HG02642 (cell line): ENCODE data around the gene RAB11FIP4.
"Not testable (repeated sequence)": the region's sequence is repeated elsewhere in the genome, so short reads cannot be mapped to it uniquely, and the experiment has no call there.

ENCODE experiments used
- ATAC-seq: cut with Tn5 transposase; IDR thresholded peaks from one replicate; pipeline ENCODE4 v1.9.1; 2021; ENCODE audit warnings: mild to moderate bottlenecking; ENCODE audit not compliant: unreplicated experiment, poor library complexity

RAB11FIP4 gene

DNA sequence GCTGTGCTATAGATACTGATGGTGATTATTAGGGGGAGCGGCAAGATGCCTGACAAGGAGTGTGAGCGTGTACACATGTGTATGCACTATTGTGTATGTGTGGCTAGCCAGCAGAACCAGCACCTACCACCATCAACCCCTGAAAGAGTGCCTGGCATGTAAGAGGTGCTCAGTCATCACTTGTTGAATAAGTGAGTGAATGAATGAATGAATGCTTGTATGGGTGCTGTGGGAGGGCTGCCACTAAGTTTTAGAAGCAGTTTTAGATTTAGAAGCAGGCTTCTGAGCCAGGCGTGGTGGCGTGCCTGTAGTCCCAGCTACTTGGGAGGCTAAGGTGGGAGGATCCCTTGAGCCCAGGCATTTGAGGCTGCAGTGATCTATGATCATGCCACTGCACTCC lies 37.0 kb downstream of the RAB11FIP4 start:
- no peak for ATAC-seq

DNA sequence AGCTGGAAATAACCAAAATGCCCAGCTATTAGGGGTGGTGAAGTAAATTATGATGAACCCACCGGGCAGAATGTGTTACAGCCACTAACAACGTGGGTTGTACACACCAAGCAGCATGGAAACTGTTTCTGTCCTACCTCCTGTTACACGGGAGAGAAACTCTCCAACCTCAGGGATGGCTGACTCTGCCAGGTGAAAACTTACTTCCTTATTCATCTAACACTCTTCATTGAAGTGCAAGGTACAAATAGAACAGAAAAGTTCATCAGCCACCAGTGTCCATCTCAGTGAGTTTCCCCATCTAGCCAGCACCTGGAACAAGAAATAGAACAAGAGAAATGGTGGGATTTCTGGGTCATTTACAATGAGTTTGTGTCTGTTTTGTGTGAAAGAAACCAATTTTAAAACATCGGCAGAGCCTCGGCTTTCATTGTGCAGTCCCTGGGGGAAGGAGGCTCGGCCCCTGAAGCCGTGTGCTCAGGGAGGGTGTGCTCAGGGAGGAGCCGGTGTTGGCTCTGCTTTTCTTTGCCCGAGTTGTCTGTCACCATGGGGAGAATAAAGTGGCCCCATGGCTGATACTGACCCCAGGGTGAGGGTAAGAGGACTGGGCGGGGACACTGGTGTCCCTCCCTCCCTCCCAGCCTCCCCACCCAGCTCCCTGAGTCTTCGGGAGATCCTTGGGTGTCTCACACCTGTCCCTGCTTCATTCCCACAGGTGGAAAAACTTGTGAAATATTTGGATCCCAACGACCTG lies 39.8 kb downstream of the RAB11FIP4 start:
- ATAC-seq: no peak

DNA sequence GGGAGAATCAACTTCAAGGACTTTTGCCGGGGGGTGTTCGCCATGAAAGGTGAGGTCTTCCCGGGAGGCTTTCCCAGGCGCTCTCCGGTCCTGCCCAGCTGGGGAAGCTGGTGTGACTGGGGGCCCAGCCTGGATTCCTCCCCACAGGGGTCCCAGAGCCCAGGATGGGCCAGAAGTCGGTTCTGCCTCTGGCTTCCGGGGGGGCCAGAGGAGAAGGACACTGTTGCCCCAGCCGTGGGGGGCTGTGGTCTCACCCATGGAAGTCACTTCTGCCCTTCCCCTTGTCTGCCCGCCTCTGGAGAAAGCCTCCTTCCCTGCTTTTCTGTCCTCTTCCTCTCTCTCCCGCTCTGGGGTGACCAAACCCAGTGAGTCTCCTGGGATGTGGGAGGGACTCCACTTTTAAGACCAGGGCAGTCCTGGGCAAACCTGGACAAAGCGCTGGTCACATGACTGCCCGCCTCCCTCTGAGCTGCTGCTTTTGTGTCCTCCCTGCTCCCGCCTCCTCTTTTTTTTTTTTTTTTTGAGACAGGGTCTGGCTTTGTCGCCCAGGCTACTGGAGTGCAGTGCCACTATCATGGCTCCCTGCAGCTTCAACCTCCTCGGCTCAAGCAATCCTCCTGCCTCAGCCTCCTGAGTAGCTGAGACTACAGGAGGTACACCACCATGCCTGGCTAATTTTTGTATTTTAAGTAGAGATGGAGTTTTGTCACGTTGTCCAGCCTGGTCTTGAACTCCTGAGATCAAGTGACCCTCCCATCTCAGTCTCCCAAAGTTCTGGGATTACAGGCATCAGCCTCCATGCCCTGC lies 40.6 kb downstream of the RAB11FIP4 start:
- no peak for ATAC-seq

DNA sequence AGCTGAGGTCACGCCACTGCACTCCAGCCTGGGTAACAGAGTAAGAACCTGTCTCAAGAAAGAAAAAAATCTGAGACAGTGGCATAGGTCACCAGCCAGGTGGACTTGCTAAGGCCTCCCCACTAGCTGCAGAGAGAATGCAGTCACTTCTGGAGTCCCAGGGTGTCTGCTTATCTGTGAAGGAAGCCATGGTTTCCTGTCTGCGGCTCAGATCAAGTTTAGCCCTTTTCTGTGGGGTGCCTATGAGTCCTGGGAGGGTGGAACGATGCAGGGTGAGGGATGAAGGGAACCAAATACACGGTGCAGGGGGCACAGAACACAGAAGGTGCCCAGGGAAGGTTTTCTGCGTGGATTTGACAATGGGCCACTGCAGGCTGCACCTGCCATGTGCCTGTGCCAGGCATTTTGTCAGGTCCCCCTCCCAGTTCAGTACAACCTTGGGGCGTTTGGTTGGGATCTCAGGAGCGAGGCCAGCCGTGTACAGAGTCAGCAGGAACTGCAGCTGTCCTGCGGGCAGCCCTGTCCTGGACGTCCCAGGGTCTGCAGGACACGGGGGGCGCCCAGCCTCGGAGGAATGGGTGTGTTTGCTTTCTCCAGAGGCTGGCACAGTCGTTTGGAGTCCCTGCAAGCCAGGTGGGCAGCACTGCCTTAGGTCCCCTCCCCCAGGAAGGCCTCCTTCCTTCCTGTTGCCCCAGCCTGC lies 41.8 kb downstream of the RAB11FIP4 start:
- no peak for ATAC-seq

DNA sequence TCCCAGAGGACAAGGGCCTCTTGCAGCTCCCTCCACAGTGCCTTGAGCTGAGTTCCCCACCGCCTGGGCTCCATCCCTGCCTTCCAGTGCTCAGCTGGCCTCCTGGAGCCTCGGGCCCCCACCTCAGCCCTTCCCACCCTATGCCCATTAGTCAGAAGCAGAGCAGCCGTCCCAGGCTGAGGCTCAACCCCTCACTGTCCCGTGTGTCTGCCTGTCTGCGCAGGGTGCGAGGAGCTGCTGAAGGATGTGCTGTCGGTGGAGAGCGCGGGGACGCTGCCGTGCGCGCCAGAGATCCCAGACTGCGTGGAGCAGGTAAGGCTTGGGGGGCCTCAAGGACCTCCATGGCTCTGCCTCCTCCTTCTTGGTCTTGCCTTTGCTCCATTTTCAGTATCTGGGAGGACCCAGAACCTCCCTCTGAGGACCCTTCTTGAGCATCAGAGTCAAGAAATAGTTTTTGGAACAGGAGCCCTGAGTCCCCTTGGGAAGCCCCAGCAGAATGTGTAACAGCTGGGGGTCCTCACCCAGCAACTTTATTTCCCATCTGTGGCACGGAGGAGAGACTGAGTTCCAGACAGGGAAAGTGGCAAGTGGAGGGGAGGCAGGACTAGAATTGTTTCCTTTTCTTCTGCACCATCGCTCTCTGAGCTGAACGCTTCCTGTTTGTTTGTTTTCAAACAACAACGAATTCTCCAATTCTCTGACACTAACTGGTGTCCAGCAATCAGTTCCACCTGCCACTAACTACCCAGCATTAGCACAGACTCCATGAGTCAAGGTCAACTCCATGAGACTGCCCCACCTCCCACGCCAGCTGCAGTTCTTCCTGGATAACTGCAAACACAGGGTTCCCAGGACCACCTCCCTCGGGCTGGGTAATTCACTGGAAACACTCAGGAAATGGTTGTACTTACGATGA lies 42.6 kb downstream of the RAB11FIP4 start:
- ATAC-seq: no peak

DNA sequence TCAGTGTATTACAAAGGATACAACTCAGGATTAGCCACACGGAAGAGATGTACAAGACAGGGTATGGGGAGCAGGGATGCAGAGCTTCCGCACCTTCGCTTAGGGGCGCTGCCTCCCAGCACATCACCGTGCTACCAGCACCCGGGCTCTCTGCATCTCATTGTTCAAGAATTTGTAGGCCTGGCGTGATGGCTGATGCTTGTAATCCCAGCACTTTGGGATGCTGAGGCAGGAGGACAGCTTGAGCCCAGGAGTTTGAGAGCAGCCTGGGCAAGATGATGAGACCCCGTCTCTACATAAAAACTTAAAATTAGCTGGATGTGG lies 43.2 kb downstream of the RAB11FIP4 start:
- ATAC-seq: no peak

DNA sequence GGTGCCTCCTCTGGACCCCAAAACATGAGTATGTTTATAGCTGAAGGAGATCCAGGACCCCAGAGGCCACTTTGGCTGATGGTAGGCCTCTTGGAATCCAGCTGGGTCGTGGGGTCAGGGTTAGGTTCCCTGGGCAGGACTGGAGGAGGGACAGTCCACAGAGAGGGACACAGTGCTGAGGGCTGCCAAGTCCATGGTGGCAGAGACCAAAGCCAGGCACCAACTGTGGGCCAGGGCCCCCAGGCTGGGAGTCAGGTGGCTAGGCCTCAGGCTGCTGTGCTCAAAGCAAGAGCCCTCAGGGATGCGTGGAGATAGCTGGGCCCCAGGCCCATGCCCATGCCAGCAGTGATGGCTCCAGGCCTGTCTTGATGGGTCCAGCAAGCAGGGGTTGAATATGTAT lies 44.1 kb downstream of the RAB11FIP4 start:
- ATAC-seq: no peak

DNA sequence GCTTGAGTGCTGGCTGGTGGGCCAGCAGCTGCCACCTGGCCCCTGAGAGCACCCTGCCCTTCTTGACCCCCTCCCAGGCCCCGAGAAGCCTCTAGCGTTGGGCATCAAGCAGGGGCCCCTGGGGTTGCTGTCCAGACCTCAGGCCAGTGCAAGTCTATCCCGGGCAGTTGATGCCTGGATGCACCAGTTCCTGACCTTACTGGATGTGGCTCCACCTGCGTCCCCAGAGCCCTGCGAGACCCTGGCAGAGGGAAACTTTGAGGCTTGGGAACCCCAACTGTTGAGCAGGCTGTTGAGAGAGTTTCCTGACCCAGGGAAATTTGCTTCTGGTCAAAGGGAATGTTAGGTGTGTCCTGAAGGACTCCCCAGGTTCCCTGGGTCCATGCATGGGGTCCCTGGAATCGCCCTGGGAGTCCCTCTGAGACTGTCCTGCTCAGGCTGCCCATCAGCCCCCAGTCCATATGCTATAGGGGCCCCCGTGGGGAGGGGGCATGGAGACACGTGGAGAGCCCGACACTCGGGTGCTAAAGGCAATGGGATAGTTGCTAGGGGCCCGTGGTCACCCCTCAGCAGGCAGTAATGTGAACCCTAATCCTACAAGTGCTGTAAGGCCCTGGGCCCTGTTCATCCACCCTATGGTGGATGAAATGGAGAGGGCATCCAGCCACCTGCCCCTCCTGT lies 46.4 kb downstream of the RAB11FIP4 start:
- no peak for ATAC-seq

DNA sequence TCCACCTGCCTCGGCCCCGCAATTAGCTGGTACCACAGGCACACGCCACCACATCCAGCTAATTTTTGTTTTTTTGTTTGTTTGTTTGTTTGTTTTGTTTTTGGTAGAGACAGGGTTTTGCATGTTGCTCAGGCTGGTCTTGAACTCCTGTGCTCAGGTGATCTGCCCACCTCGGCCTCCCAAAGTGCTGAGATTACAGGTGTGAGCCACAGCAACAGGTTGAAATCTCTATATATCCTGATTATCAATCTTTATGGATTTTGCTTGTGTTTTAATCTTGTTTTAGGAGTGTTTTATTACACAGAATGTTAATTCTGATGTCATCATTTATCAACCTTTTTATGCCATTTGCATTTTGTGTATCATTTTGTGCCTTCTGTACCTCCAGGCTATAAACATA lies 48.2 kb downstream of the RAB11FIP4 start:
- ATAC-seq: no peak

DNA sequence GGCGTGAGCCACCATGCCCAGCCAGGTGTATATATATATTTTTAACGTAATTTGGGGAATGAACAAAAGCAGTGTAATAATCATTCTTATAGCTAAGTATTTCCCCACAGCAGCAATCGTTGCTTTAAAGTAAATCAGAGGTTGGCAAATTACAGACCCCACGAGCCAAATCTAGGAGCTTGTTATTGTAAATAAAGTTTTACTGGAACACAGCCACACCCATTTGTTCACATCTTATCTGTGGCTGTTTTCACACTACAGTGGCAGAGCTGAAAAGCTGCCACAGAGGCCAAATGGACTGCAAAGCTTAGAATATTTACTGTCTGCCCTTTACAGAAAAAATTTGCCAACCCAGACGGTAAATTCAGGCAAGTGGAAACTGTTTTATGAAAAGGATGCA lies 50.8 kb downstream of the RAB11FIP4 start:
- ATAC-seq: no peak

DNA sequence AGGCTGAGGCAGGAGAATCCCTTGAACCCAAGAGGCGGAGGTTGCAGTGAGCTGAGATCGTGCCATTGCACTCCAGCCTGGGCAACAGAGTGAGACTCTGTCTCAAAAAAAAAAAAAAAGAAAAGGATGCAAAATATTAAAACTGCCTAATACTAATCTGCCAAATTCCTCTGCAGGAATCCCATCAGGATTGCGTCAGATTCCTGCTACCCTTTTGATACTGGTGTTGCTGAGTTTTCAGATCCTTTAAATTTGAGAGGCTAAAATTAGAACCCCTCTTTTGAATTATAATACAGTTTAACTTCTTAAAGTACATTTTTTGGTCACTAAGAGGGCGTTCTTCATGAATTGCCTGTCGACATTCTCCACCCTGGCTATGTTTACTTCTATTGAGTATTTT lies 51.4 kb downstream of the RAB11FIP4 start:
- ATAC-seq: not testable (repeated sequence)

DNA sequence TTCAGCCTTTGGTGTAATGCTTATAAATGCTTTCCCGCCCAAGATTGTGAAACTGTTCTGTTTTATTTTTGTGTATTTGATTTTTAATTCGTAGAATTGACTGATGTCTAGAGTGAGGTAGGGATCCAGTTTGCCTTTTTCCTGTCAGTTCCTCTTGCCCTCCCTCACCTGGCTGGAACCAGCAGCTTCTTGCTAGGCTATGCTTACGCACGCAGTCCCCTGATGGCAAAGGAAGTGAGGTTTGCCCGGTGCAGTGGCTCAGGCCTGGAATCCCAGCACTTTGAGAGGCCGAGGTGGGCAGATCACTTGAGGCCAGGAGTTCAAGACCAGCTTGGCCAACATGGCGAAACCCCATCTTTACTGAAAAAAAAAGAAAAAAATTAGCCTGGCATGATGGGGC lies 51.9 kb downstream of the RAB11FIP4 start:
- no peak for ATAC-seq

DNA sequence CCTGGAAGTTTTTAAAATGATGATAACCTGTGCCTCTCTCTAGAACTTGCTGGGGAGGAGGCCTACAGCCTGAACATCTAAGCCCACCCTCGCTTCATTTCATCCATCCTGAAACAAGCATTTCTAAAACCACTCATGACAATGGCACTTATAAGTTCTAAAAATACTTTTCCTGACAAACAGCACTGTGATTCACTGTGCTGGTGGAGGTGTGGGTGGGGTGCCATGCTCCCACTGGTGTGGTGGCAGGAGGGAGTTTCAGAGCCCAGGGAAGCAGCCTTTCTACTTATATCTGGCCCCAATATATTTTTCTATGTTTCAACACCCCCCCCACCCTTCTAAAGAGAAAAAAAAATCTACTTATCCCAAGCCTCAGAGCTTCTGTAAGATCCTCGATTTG lies 52.6 kb downstream of the RAB11FIP4 start:
- no peak for ATAC-seq

DNA sequence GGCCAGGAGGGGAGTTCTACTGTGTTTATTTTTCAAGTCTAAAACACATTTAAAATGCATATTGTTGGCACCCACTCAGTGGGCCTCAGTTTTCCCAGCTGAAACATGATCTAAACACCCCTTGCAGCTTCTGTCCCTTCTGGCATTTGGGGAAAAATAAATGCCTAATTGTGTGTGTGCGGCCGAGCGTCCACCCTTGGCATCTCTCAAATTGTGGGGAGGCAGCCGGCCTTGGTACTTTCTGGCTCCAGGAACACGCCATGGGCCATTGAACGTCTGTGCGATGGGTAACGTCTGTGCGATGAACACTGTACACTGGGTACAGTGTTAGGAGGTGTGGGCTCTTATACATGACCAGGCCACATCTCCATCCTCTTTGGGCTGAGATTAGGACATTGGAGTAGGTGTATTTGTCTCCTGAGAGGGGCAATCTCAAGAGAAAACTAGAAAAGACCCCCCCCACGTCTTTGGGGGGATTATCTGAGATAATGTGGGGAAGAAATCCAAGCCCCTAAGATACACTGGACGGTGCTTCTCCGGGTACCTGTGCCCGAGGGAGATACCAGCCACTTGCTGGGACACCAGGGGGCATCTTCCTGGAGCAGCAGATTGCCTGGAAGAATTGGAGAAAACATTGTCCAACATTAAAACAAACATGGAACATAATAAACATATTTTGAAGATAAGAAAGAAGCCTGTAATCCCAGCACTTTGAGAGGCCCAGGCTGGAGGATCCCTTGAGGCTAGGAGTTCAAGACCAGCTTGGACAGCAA lies 54.9 kb downstream of the RAB11FIP4 start:
- ATAC-seq: no peak

DNA sequence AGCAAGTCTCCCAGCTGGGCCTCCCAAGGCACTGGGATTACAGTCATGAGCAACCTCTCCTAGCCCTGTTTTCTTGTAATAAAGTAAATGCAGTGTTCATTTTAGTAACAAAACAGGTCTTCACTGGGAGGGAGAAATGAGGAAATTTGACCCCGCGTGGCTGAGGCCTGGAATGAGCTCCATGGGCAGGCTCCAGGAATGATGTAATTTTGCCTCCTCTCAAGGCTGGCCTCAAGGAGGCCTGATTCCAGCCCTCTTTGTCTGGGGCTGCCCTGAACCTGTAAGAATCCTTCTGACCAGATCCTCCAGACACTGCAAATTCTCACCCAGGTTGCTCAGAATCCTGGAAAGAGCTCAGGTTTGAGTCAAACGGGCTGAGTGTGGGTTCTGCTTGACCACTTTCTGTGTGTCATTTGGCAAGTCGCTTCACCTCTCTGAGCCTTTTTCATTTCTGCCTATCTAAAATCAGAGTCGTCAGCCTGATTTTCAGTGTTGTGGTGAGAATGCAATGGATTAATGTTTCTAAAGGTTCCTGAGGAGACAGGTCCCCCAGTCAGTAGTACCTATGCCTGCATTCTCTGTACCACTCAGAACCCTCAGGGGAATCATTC lies 57.1 kb downstream of the RAB11FIP4 start:
- ATAC-seq: no peak

DNA sequence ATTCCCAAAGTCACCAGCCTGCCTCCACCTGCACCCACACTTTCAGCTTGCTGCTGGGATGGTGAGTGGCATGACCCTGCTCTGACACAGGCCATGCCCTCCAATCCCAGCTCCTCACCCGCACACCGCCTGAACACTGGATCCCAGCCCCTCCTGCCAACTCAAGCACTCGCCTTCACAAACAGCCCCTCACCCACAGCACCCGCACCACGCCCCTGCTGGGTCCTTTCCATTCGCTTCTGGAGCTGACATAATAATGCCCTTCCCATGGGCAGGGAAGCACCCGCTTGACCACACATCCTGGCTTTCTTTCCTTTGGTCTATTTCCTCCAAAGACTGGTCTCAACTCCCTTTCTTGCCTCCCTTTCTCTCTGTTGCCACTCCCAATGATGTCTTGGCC lies 57.6 kb downstream of the RAB11FIP4 start:
- ATAC-seq: no peak

DNA sequence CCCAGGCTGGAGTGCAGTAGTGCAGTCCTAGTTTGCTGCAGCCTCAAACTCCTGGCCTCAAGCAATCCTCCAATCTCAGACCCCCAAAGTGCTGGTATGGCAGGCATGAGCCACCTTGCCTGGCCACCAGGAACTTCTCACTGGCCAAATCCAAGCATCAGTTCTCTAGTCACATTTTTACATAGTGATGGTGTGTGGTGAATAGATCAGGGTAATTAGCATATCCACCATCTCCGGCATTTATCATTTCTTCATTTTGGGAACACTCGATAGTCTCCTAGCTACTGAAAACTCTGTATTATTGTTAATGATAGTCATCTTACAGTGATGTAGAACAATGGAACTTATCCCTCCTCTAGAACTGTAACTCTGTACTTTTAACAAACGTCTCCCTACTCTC lies 58.3 kb downstream of the RAB11FIP4 start:
- no peak for ATAC-seq

DNA sequence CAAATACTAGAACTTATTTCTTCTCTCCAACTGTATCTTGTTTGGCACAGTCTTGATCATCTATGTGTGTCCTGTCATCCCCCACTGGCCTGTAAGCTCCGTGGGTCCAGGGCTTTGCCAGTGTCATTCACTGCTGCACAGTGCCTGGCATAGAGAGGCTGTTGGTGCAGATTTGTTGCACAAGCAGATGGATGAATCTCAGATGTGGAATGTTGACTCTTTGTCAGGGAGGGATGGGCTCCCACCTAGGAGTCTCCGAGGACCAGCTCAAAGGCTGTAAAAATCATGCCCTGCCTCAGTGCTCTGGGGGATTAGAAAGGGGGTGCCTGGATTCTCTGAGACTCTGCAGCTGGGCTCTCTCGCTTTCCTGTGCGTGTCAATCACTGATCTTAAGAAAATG lies 60.6 kb downstream of the RAB11FIP4 start:
- no peak for ATAC-seq
